K562 (cell line): ENCODE results near the gene SLC2A14. TPM values are rescaled to one million over a fixed set of nuclear protein-coding genes. Genes with fewer than 3 reads are reported as not detected.

Experiments used
- CBFA2T3 ChIP-seq: fragments of 450-650 bp; IDR thresholded peaks from 2 replicates; pipeline ENCODE4 v1.6.1; 2017
- CHD1 ChIP-seq: fragments of 200-600 bp; sonication (generic); IDR thresholded peaks from one replicate; pipeline ENCODE4 v1.6.1; 2012; ENCODE audit warnings: mild to moderate bottlenecking, moderate library complexity, low read length, inconsistent platforms
- ELF4 ChIP-seq: fragments of 450-650 bp; formaldehyde crosslinking; IDR thresholded peaks from 2 replicates; pipeline ENCODE4 v1.4.0; 2022; ENCODE audit warnings: missing genetic modification characterization
- FOXK2 ChIP-seq, 2 experiments: fragments of 450-650 bp; IDR thresholded peaks in 1 of 2; conservative IDR thresholded peaks in 1 of 2; 2 replicates each; pipeline ENCODE4 v1.6.1; 2016; ENCODE audit warnings: low read depth in 2 of 2, mild to moderate bottlenecking in 1 of 2
- HCFC1 ChIP-seq: IDR thresholded peaks from 2 replicates; pipeline ENCODE4 v1.6.1; 2012; ENCODE audit warnings: low read depth, low read length, improper control_type of control experiment
- HINFP ChIP-seq: fragments of 450-650 bp; conservative IDR thresholded peaks from 2 replicates; pipeline ENCODE4 v1.6.1; 2016; ENCODE audit warnings: missing genetic modification characterization, low read depth, mild to moderate bottlenecking, control low read depth, missing compliant biosample characterization
- MITF ChIP-seq: IDR thresholded peaks from 2 replicates; pipeline ENCODE4 v1.6.1; 2014; ENCODE audit warnings: antibody characterized with exemption
- REST ChIP-seq, 2 experiments: fragments of 450-650 bp; formaldehyde crosslinking in 1 of 2; IDR thresholded peaks; 2 replicates each; pipeline versions ENCODE4 v1.4.0 to v1.6.1; 2014 to 2020; ENCODE audit warnings: mild to moderate bottlenecking in 2 of 2, borderline replicate concordance in 1 of 2, low read depth in 1 of 2
- TBP ChIP-seq: optimal IDR thresholded peaks from 2 replicates; pipeline ENCODE3; 2011; ENCODE audit warnings: low read depth, low read length, improper control_type of control experiment
- UBTF ChIP-seq, 2 experiments: IDR thresholded peaks; 2 replicates each; pipeline ENCODE4 v1.6.1; 2012; ENCODE audit warnings: improper control_type of control experiment in 2 of 2, low read depth in 2 of 2, low read length in 2 of 2, borderline replicate concordance in 1 of 2
- ZBTB43 ChIP-seq: sonication (generic); formaldehyde crosslinking; IDR thresholded peaks from 2 replicates; pipeline ENCODE4 v1.8.0; 2023; ENCODE audit warnings: mild to moderate bottlenecking, missing genetic modification reagents
- ZNF212 ChIP-seq: fragments of 450-650 bp; formaldehyde crosslinking; IDR thresholded peaks from 2 replicates; pipeline ENCODE4 v1.4.0; 2020; ENCODE audit warnings: mild to moderate bottlenecking
- polyA plus RNA-seq, 8 experiments: library from polyadenylated mRNA; depleted of rRNA in 4 of 8; stranded (reverse) in 5 of 8; unstranded in 3 of 8; fragments of >200 nt; fragmentation: Nextera tagmentation in 2 of 8; fragmentation: Illumina TruSeq in 1 of 8; extraction: Ambion mirVana in 2 of 8; extraction: Trizol in 1 of 8; gene quantifications; 2 replicates each; pipeline versions ENCODE4 v1.2.1 to v1.2.3, GENCODE V29; 2011 to 2014; ENCODE audit warnings: inconsistent platforms in 1 of 8, missing spikeins in 1 of 8
- total RNA-seq, 7 experiments: library from RNA; depleted of rRNA in 6 of 7; stranded (reverse); fragments of >200 nt in 6 of 7; fragmentation: Illumina TruSeq in 2 of 7; extraction: Trizol in 2 of 7; gene quantifications; 2 replicates each; pipeline versions ENCODE4 v1.2.1 to v1.2.3, GENCODE V29; 2011 to 2021; ENCODE audit warnings: low replicate concordance in 1 of 7

The SLC2A14 gene
- total and polyA plus RNA-seq, 9 of the 15 experiments (the other 6 are each of a cell fraction or from before 2014, with no cell fraction given): 0.13 to 8.9 (median 4.8) TPM; not detected in 1

GRCh38 chr12:7907009-7907408 is 34.3 kb upstream of the SLC2A14 start (continued):
- TF ChIP-seq FOXK2 (conservative IDR thresholded peaks at IDR 0.05 in 1 of 2, IDR thresholded peaks at IDR 0.05 in 1 of 2; ENCODE audit: low read depth in 2 of 2) (peak in 1 of 2 experiments; percentile 61; a peak in 1 of 4 replicates), ELF4 (no peak), REST (IDR thresholded peaks at IDR 0.05; ENCODE audit: borderline replicate concordance) (peak; percentile 52; the same call in 1 of the 2 replicates), REST (CRISPR knock-in tag; IDR thresholded peaks at IDR 0.05; ENCODE audit: low read depth) (no peak), ZBTB43 (CRISPR knock-in tag) (no peak), HINFP (tag) (no peak), HCFC1 (no peak), MITF (no peak), CHD1 (no peak), ZNF212 (no peak), CBFA2T3 (peak; percentile 47; the same call in 1 of the 2 replicates), TBP (no peak), UBTF (IDR thresholded peaks at IDR 0.05; ENCODE audit: borderline replicate concordance in 1 of 2, low read depth in 2 of 2, low read length in 2 of 2) (no peak)
